ENCODE results near the gene TNFRSF1B. TPM values are rescaled to one million over a fixed set of nuclear protein-coding genes. Genes with fewer than 3 reads are reported as not detected.

Gene TNFRSF1B
- total RNA-seq, 2 donors from 2014 or later, result 13.7 to 28.7 TPM

- 61 to 73% methylated on average over 8 of the region's 8 CpGs for WGBS, 2 donors
- no peak overlapping the region for H3K27ac ChIP-seq
- no peaks in the 10 kb centered on the region for H3K9me3 ChIP-seq
- H3K4me3 ChIP-seq, result no peak overlapping the region
- H3K36me3 ChIP-seq (replicated peaks in 1 of 2; ENCODE audit: insufficient read depth in 1 of 2, low read depth in 2 of 2), result no peaks in the 10 kb centered on the region
- intact Hi-C loops (cut with DNase I), result no loop called here
- H3K27me3 ChIP-seq, result no peaks in the 10 kb centered on the region
- H3K4me1 ChIP-seq, result no peaks in the 10 kb centered on the region
- no peak for TF ChIP-seq POLR2A (IDR thresholded peaks at IDR 0.05)
- no peak for TF ChIP-seq CTCF (IDR thresholded peaks at IDR 0.05)
- ATAC-seq (no peak), DNase-seq (no peak)
Measured at GRCh38 chr1:12136916-12137610, 29.7 kb upstream of the TNFRSF1B start.

- no peaks in the 10 kb centered on the region for H3K36me3 ChIP-seq (replicated peaks in 1 of 2; ENCODE audit: insufficient read depth in 1 of 2, low read depth in 2 of 2)
- no peaks in the 10 kb centered on the region for H3K9me3 ChIP-seq
- TF ChIP-seq CTCF (IDR thresholded peaks at IDR 0.05), result no peak
- TF ChIP-seq POLR2A (IDR thresholded peaks at IDR 0.05), result no peak
- H3K27ac ChIP-seq, result no peak overlapping the region
- H3K27me3 ChIP-seq, result no peaks in the 10 kb centered on the region
- 57 to 58% methylated on average over 24 to 29 of the region's 31 CpGs for WGBS, 2 donors
- DNase-seq (no peak), ATAC-seq (no peak)
- no peak overlapping the region for H3K4me3 ChIP-seq
- H3K4me1 ChIP-seq, result no peaks in the 10 kb centered on the region
- intact Hi-C loops (cut with DNase I), result no loop called here
Measured at GRCh38 chr1:12138196-12139168, 28.3 kb upstream of the TNFRSF1B start.

- DNase-seq (no peak), ATAC-seq (no peak)
- Histone ChIP-seq H3K27ac (no peak overlapping the region), H3K4me1 (no peaks in the 10 kb centered on the region), H3K9me3 (no peaks in the 10 kb centered on the region), H3K27me3 (no peaks in the 10 kb centered on the region), H3K36me3 (replicated peaks in 1 of 2; ENCODE audit: insufficient read depth in 1 of 2, low read depth in 2 of 2) (no peaks in the 10 kb centered on the region), H3K4me3 (no peak overlapping the region)
- WGBS, 2 donors, result 69 to 87% methylated on average over 3 to 4 of the region's 4 CpGs
- intact Hi-C loops (cut with DNase I), result no loop called here
- TF ChIP-seq POLR2A (IDR thresholded peaks at IDR 0.05) (no peak), CTCF (IDR thresholded peaks at IDR 0.05) (no peak)
Measured at GRCh38 chr1:12140016-12140415, 26.8 kb upstream of the TNFRSF1B start.

- DNase-seq (no peak), ATAC-seq (no peak)
- no peak overlapping the region for H3K27ac ChIP-seq
- no peaks in the 10 kb centered on the region for H3K9me3 ChIP-seq
- H3K36me3 ChIP-seq (replicated peaks in 1 of 2; ENCODE audit: insufficient read depth in 1 of 2, low read depth in 2 of 2), result no peaks in the 10 kb centered on the region
- WGBS, 2 donors, result 65 to 75% methylated on average over 5 to 11 of the region's 12 CpGs
- no peak overlapping the region for H3K4me3 ChIP-seq
- no peak for TF ChIP-seq CTCF (IDR thresholded peaks at IDR 0.05)
- no peak for TF ChIP-seq POLR2A (IDR thresholded peaks at IDR 0.05)
- H3K4me1 ChIP-seq, result no peaks in the 10 kb centered on the region
- intact Hi-C loops (cut with DNase I), result no loop called here
- no peaks in the 10 kb centered on the region for H3K27me3 ChIP-seq
Measured at GRCh38 chr1:12140515-12141162, 26.2 kb upstream of the TNFRSF1B start.

Data from body of pancreas (tissue), 4 donors.